GM12878 (cell line): ENCODE data around the gene MMP14. TPM values are rescaled to one million over a fixed set of nuclear protein-coding genes. Genes with fewer than 3 reads are reported as not detected.

Source experiments
- ATAC-seq: fragments of 200-7000 bp; cut with Tn5 transposase; 3 replicates; pipeline ENCODE4 v1.9.1; 2020; ENCODE audit warnings: mild to moderate bottlenecking, moderate library complexity
- BruUV-seq: library from RNA; stranded (reverse); fragments of 400-500 nt; replicated peaks from 2 replicates; lab custom pipeline; 2021; lab: Mats Ljungman, UMichigan
- CTCF ChIA-PET: fragments of 300-600 bp; sonication (Branson Sonifier 250); formaldehyde crosslinking; extraction: SDS; loops from one replicate; lab custom pipeline; 2021; ENCODE audit warnings: inconsistent platforms; lab: Yijun Ruan, JAX
- POLR2A ChIA-PET: fragments of 350-600 bp; formaldehyde crosslinking; extraction: SDS; loops from one replicate; lab custom pipeline; 2021; ENCODE audit warnings: inconsistent platforms; lab: Charles Lee
- RAD21 ChIA-PET: fragments of 300-600 bp; sonication (Branson Sonifier 250); formaldehyde crosslinking; loops from one replicate; lab custom pipeline; 2023; ENCODE audit warnings: antibody characterized with exemption; ENCODE audit not compliant: unreplicated experiment; lab: Charles Lee
- SMC1A ChIA-PET: fragments of 300-600 bp; sonication (Branson Sonifier 250); formaldehyde crosslinking; loops from one replicate; lab custom pipeline; 2023; ENCODE audit not compliant: unreplicated experiment, uncharacterized antibody; lab: Charles Lee
- DNase-seq: peaks from one replicate; pipeline ENCODE4 v3.0.0-alpha.2; 2011; ENCODE audit warnings: low read depth, low spot score
- FAIRE-seq: peaks from 3 replicates; lab custom pipeline; 2011; peaks lifted over from hg19 to GRCh38; lab: Jason Lieb, UNC
- H2AFZ ChIP-seq: 2 replicates; pipeline ENCODE4 v1.6.0; 2011; ENCODE audit warnings: low read depth, low read length, control low read depth; ENCODE audit not compliant: control insufficient read depth
- H3K27ac ChIP-seq: 2 replicates; pipeline ENCODE4 v1.5.1; 2011; ENCODE audit warnings: control low read depth; ENCODE audit not compliant: control insufficient read depth, insufficient read depth
- H3K27me3 ChIP-seq, 2 experiments: replicated peaks in 1 of 2; 2 replicates each; pipeline versions ENCODE4 v1.6.0 to v1.6.1; 2011; ENCODE audit warnings: low read length in 1 of 2; ENCODE audit not compliant: control insufficient read depth in 2 of 2, insufficient read depth in 2 of 2
- H3K36me3 ChIP-seq, 2 experiments: 2 replicates each; pipeline ENCODE4 v1.5.1; 2011; ENCODE audit warnings: low read length in 1 of 2; ENCODE audit not compliant: control insufficient read depth in 2 of 2, insufficient read depth in 2 of 2
- H3K4me1 ChIP-seq: 2 replicates; pipeline ENCODE4 v1.6.1; 2011; ENCODE audit warnings: mild to moderate bottlenecking, low read length, moderate library complexity, mixed read lengths; ENCODE audit not compliant: control insufficient read depth, insufficient read depth
- H3K4me2 ChIP-seq: 2 replicates; pipeline ENCODE4 v1.6.0; 2011; ENCODE audit warnings: control low read depth; ENCODE audit not compliant: control insufficient read depth, insufficient read depth
- H3K4me3 ChIP-seq: fragments of 200-600 bp; sonication (generic); 2 replicates; pipeline ENCODE4 v1.5.1; 2016
- H3K79me2 ChIP-seq: 2 replicates; pipeline ENCODE4 v1.6.0; 2011; ENCODE audit warnings: low read length; ENCODE audit not compliant: control insufficient read depth, insufficient read depth
- H3K9ac ChIP-seq: 2 replicates; pipeline ENCODE4 v1.8.0; 2011; ENCODE audit warnings: low read length, control low read depth, mixed read lengths; ENCODE audit not compliant: control insufficient read depth, insufficient read depth
- H3K9me3 ChIP-seq: replicated peaks from 3 replicates; pipeline ENCODE4 v1.5.1; 2011; ENCODE audit warnings: mild to moderate bottlenecking, low read length; ENCODE audit not compliant: control insufficient read depth, insufficient read depth
- H4K20me1 ChIP-seq: 2 replicates; pipeline ENCODE4 v1.6.0; 2011; ENCODE audit not compliant: control insufficient read depth, insufficient read depth
- ATF2 ChIP-seq: IDR thresholded peaks from 2 replicates; pipeline ENCODE4 v1.6.1; 2012; ENCODE audit warnings: low read length, inconsistent platforms
- BACH1 ChIP-seq: fragments of 450-650 bp; IDR thresholded peaks from 2 replicates; pipeline ENCODE4 v1.6.1; 2017; ENCODE audit warnings: mild to moderate bottlenecking, borderline replicate concordance
- CHD4 ChIP-seq: fragments of 200-600 bp; sonication (generic); IDR thresholded peaks from 2 replicates; pipeline ENCODE4 v1.6.1; 2016; ENCODE audit warnings: mild to moderate bottlenecking
- HDAC6 ChIP-seq: fragments of 200-600 bp; sonication (generic); IDR thresholded peaks from one replicate; pipeline ENCODE4 v1.8.0; 2017; ENCODE audit warnings: antibody characterized with exemption; ENCODE audit not compliant: unreplicated experiment
- HSF1 ChIP-seq: fragments of 150-350 bp; IDR thresholded peaks from 2 replicates; pipeline ENCODE4 v1.6.1; 2014; ENCODE audit warnings: mild to moderate bottlenecking, low read depth, low read length
- IRF4 ChIP-seq: IDR thresholded peaks from 2 replicates; pipeline ENCODE4 v1.6.1; 2011; ENCODE audit warnings: low read depth, low read length
- RAD51 ChIP-seq: fragments of 450-650 bp; IDR thresholded peaks from 2 replicates; pipeline ENCODE4 v1.6.1; 2016; ENCODE audit warnings: moderate library complexity, mild to moderate bottlenecking, inconsistent platforms
- RUNX3 ChIP-seq: IDR thresholded peaks from 2 replicates; pipeline ENCODE4 v1.6.1; 2012; ENCODE audit warnings: low read length, inconsistent platforms
- SP1 ChIP-seq: IDR thresholded peaks from one replicate; pipeline ENCODE4 v1.6.1; 2011; ENCODE audit warnings: low read depth, low read length
- TBL1XR1 ChIP-seq: IDR thresholded peaks from 2 replicates; pipeline ENCODE4 v1.6.1; 2012; ENCODE audit warnings: low read depth, low read length, improper control_type of control experiment
- TCF12 ChIP-seq: IDR thresholded peaks from 2 replicates; pipeline ENCODE4 v1.6.1; 2011; ENCODE audit warnings: low read depth, mild to moderate bottlenecking, low read length
- TCF7 ChIP-seq: IDR thresholded peaks from 2 replicates; pipeline ENCODE4 v1.6.1; 2014; ENCODE audit warnings: antibody characterized with exemption, borderline replicate concordance
- USF1 ChIP-seq: IDR thresholded peaks from 2 replicates; pipeline ENCODE4 v1.6.1; 2011; ENCODE audit warnings: borderline replicate concordance, low read depth, mild to moderate bottlenecking, moderate library complexity, mixed read lengths, low read length; ENCODE audit not compliant: insufficient read depth; ENCODE audit errors: extremely low read length
- ZBTB33 ChIP-seq: fragments of 450-650 bp; IDR thresholded peaks from 2 replicates; pipeline ENCODE4 v1.6.1; 2017; ENCODE audit warnings: mild to moderate bottlenecking
- ZZZ3 ChIP-seq: IDR thresholded peaks from 2 replicates; pipeline ENCODE4 v1.6.1; 2011; ENCODE audit warnings: low read depth; ENCODE audit not compliant: control insufficient read depth, insufficient read length
- WGBS: methylation state at CpG from one replicate; pipeline ENCODE4 v1.1.6; 2016; ENCODE audit warnings: low lambda C conversion rate; ENCODE audit not compliant: insufficient replicate concordance, insufficient coverage; ENCODE audit errors: missing lambda C conversion rate; 5-methylcytosine and 5-hydroxymethylcytosine counted together
- in situ Hi-C: fragments of 300-500 bp; cut with MboI; formaldehyde crosslinking; loops from 9 replicates; pipeline ENCODE4 v1.14.3; 2018; ENCODE audit warnings: mixed read lengths
- intact Hi-C: fragments of 100-400 bp; cut with micrococcal nuclease; formaldehyde crosslinking; loops from one replicate; pipeline ENCODE4 v1.14.2; 2022; ENCODE audit not compliant: unreplicated experiment
- polyA plus RNA-seq, 11 experiments: library from polyadenylated mRNA; depleted of rRNA in 4 of 11; unstranded in 6 of 11; stranded (reverse) in 5 of 11; fragments of >200 nt; fragmentation: Nextera tagmentation in 4 of 11; fragmentation: Illumina TruSeq in 1 of 11; extraction: Ambion mirVana in 4 of 11; extraction: Trizol in 1 of 11; gene quantifications; 1 replicate in 1 of 11; 2 replicates in 10 of 11; pipeline versions ENCODE4 v1.2.1 to v1.2.3, GENCODE V29; 2011 to 2016; ENCODE audit warnings: inconsistent platforms in 2 of 11, missing spikeins in 2 of 11, low read depth in 1 of 11
- total RNA-seq, 4 experiments: library from RNA; depleted of rRNA in 3 of 4; stranded (reverse); fragments of >200 nt in 3 of 4; fragmentation: Illumina TruSeq in 1 of 4; extraction: Trizol in 1 of 4; gene quantifications; 2 replicates each; pipeline versions ENCODE4 v1.2.1 to v1.2.3, GENCODE V29; 2013 to 2021

Gene MMP14
- total and polyA plus RNA-seq, 10 of the 15 experiments (the other 5 are each of a cell fraction or from before 2014, with no cell fraction given), result 0.31 to 1.9 (median 0.70) TPM; not detected in 2

- no peak for TF ChIP-seq HSF1
- TF ChIP-seq IRF4, result no peak
- no peak for TF ChIP-seq TBL1XR1
- no peak for TF ChIP-seq TCF12
- no peak for TF ChIP-seq RUNX3
- TF ChIP-seq SP1, result no peak
- TF ChIP-seq BACH1, result no peak
- TF ChIP-seq ZZZ3, result no peak
- no peak for TF ChIP-seq HDAC6
- TF ChIP-seq RAD51, result no peak
Measured at GRCh38 chr14:22830443-22831010, 5.9 kb upstream of the MMP14 start (continued).

GRCh38 chr14:22835505-22835904 is 880 bp upstream of the MMP14 start:
- WGBS, result 86% methylated on average over 3 of the region's 3 CpGs
- no peak overlapping the region for H3K4me2 ChIP-seq
- ChIA-PET CTCF (interaction anchor here (1.1 to 2.2 kb wide), 3 partner anchors 12 to 45 kb away, joined by 5 to 9 read pairs (median 9); no protein-coding TSS in a partner anchor), POLR2A (no interaction called here), RAD21 (interaction anchor here (1.2 to 2.0 kb wide), 2 partner anchors 17 to 19 kb away, joined by 4 to 8 read pairs; no protein-coding TSS in a partner anchor), SMC1A (interaction anchor here (1.0 to 2.8 kb wide), 3 partner anchors 12 to 176 kb away, joined by 3 to 19 read pairs (median 5); no protein-coding TSS in a partner anchor)
- H3K27ac ChIP-seq, result no peak overlapping the region
- TF ChIP-seq CHD4 (no peak), ATF2 (no peak), TCF7 (no peak), USF1 (no peak), ZBTB33 (no peak)
- in situ Hi-C loops, result no loop called here
- BruUV-seq, result no TSS peak
- ATAC-seq (no peak), DNase-seq (no peak), FAIRE-seq (no peak)
- no peak overlapping the region for H2AFZ ChIP-seq
- no peaks in the 10 kb centered on the region for H4K20me1 ChIP-seq
- intact Hi-C loops, result no loop called here
- H3K4me3 ChIP-seq, result no peak overlapping the region
- peaks cover 4% of the 10 kb centered on the region for H3K79me2 ChIP-seq
- peaks cover 27% of the 10 kb centered on the region for H3K4me1 ChIP-seq
- peaks cover 0 to 11% of the 10 kb centered on the region in 2 experiments; a peak in 2 of 4 replicates for H3K36me3 ChIP-seq
- H3K9me3 ChIP-seq, result no peaks in the 10 kb centered on the region
- no peak overlapping the region for H3K9ac ChIP-seq
- H3K27me3 ChIP-seq, result no peaks in the 10 kb centered on the region
